Stimulated activated CD8-positive, alpha-beta memory T cell treated with anti-CD3 and anti-CD28 coated beads, Interleukin-7, amount 100 ng/mL, for 4 hours (primary cell): Measurements from ENCODE around the gene PNPLA8.
"Not testable (repeated sequence)": the region's sequence is repeated elsewhere in the genome, so short reads cannot be mapped to it uniquely, and the experiment has no call there.

ENCODE experiments used
- DNase-seq, 2 donors: peaks; one replicate each; pipeline ENCODE4 v3.0.0-alpha.2; 2020; ENCODE audit warnings: low read depth in 2 of 2

The PNPLA8 gene

DNA sequence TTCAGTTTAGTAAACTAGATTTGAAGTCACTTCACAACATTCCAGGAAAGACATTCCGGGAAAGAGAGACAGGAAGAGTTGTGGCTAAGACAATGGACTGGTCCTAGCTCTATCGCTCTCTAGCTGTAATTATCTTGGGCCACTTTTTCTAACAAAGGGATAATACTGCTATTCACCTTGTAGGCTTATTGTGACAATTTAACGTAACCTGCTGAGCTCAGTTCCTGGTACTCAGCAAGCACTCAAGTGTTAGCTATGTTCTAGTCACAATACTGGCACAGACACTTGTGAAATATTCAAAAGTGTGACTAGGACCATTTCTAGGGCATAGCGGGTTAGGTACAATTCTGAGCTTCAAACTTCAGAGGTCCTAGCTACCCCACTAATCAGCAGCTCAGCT is 57.7 kb downstream of the PNPLA8 start:
- no peak for DNase-seq

DNA sequence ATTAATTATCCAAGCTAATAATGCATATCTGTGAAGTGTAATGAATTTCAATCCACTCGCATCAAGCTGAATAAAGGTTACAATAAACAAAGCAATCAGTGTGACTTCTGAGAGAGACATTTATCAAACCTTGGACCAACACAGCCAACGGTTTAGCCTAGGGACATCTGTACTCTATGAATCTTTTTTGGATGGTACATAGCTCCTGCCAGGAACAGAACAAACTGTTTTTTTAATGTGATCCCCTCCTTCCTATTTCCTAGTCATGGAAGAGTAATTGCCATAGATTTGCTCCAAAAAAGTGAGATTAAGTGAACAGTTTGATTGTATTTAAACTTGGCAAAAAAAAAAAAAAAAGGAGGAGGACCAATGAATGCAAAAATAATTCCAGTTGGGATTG is 58.5 kb downstream of the PNPLA8 start:
- DNase-seq = no peak

DNA sequence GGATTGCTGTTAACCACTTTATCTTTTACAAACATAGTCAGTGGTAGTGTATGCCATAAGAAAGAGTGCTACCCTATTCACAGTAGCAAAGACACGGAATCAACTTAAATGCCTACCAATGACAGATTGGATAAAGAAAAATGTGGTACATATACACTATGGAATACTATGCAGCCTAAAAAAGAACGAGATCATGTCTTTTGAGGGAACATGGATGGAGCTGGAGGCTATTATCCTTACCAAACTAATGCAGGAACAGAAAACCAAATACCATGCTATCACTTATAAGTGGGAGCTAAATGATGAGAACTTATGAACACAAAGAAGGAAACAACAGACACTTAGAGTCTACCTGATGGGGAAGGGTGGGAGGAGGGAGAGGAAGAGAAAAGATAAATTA is 59.6 kb downstream of the PNPLA8 start:
- not testable (repeated sequence) for DNase-seq

DNA sequence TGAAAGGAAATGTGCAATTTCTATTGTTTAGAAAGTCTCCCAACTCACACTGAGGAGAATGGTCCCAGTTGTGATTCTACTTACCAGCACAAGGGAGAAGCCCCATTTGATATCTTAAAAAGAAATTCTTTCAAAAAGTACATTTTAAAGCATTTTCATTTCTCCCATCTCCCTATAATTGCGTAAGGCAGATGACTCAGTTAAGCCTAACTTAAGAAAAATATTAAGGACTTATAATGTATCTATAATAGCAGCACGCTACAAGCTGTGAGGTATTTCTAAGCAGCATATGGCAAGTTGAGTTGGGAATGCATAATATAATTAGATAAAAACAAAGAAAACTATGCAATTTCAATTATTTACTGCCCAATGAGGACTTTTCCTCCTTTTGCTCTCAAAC is 61.2 kb downstream of the PNPLA8 start:
- no peak for DNase-seq

DNA sequence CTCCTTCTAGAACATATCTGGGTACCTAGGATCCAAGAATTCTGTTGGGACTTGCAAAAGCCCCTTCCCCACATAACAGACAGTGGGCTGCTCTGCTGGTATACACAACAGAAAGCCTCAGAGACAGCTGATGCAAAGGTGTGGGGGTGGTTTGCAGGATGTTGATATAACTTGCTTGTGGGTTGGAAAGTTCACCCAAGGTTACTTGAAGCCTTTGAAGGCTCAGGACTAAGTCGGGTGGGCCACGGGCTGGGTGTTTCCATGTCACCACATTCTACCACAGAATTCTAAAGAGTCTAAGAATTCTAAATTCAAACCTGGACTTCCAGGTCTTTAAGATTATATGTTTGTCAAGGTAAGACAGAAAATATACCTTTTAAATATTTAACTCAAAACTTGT is 62.3 kb downstream of the PNPLA8 start:
- no peak for DNase-seq

DNA sequence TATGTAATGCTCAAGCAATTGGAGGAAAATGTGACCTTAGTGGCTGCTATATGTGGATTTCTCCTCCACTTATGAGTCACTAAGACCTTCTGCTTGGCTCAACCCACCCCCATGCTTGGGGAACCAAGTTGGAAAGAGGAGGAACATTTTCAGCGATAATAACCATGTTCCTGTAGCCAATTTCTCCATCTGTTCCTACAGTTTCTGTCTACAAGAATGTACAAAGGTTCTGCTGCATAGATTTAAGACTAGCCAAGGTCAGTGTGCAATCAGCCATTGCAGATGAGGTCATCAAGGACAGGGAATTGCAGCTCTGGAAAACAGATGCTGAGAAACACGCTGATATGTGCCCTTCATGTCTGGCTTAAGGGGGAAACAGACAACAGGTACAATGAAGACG is 64.1 kb downstream of the PNPLA8 start:
- DNase-seq = no peak

DNA sequence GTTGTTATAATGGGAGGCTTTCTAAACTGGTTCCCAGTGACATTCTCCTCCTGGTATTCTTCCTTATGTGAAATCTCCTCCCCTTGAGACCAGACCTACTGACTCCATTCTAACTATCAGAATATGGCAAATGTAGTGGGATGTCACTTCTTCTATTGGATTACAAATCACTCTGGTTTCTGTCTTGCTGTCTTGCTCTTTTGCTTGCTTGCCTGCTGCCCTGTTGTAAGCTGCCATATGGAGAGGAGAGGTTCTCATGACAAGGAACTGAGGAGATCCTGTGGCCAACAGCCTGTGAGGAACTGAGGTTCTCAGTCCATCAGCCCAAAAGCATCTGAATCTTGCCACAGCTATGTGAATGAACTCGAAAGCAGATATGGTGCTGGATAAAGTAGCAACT is 65.0 kb downstream of the PNPLA8 start:
- no peak for DNase-seq

DNA sequence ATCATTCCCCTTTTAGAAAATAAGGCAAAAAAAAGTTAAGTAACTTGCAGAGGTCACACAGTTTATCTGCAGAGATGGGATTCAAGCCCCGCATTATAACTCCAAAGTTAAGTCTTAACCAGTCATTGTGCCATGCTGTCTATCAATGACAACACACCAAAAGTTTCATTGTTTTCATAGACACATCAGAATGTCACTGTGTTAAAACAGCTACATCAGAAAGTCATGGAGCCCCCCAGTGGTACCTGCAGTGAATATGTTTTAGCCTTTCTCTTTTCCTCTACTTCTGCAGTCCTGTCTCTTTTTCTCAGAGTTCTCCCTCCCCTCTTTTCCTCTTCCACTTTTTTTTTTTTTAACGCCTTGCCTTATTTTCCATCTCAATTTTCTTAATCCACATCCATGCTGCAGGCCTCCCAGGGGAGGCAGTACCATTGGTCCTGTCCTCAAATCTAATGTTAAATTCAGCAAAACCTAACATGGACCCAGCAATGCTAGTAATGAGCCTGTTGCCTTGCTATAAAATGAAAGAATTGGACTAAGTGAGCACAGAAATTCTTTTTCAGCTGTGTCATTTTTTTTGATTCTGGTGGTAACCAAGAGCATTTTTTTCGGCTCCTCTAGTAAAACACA is 65.9 kb downstream of the PNPLA8 start:
- DNase-seq = no peak

DNA sequence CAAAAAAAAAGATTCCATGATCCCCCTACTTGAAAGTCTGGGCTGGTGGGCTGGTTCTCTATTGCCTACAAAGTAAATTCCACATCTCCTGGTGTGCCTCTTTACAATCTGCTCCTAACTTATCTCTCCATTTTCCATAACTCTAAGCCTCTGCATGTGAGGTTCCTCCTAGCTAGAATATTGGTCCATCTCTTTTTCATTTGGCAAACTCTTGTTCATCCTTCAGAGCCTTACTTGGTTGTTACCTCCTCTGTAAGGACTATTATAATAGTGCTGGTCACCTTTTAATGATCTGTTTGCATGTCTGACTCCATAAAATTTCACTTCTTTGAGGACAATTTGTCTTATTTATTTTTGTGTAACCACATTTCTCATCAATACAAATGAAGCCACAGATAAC is 68.1 kb downstream of the PNPLA8 start:
- no peak for DNase-seq

DNA sequence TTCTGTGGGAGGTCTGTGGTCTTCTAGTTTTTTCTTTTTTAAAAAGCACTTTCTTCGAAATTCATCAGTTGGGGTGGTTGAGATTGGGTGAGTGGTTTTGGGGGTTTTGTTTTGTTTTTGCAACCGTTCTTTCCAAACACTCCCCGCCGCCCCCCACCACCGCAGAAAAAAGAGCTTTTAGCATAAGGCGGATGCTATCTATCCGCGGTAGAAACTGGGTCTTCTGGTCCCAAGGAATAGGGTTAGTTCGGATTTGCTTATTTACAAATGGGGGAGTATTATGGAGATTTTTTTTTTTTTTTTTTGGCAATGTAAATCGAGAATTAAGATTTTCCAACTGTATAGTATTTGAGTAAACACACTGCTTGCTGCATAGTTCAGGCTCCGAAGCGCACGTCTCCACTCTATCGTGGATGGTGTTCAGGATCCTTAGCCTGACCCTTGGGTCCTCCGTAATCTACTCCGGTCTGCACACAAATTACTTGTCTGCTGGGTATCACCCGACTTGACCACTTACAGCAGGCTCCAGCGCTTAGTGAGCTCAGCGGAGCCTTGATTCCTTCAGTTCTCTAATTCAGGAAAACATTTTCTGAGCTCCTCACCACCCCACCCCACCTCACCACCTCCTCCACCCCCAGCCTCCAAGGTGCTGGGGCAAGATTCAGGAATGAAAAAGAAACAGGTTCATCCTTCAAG is 68.9 kb downstream of the PNPLA8 start:
- DNase-seq = no peak

DNA sequence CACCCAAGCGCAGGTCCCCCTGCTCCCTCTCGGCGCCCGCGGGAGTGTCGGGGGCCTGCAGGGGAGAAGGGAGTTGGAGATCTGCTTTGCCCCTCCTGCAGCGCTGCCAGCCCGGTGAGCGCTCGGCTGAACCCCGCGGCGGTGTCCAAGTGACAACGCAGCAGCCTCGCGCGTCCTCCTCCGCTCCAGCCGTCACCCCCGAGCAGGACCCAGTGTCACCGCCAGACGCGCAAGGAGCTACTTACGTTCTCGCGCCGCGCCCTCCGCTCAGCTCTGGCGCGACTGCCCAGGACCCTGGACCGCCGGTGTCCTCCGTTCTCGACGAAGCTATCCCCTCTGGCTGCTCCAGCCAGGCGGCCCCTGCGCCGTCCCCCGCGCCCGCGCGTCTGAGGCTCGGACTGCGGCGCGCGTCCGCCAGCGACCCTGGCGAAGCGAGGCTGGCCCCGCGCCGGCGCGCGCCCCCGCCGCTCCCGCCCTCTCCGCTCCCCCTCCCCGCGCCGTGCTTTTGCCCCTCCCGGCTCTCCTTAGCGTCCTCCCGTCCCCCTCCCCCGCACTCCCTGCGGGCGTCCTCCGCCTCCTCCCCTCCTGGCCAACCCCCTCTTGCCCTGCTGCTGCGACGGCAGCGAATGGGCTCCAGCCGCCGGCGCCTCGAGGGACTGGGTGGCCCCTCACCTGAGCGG is 69.8 kb downstream of the PNPLA8 start, which contains the start of gene NRCAM:
NRCAM (minus strand) TSS at position 439 of the 680 bp plus-strand sequence. CDS start 216,372 bp downstream, outside the sequence.
- DNase-seq = peak in 1 of 2 donors; percentile 33

DNA sequence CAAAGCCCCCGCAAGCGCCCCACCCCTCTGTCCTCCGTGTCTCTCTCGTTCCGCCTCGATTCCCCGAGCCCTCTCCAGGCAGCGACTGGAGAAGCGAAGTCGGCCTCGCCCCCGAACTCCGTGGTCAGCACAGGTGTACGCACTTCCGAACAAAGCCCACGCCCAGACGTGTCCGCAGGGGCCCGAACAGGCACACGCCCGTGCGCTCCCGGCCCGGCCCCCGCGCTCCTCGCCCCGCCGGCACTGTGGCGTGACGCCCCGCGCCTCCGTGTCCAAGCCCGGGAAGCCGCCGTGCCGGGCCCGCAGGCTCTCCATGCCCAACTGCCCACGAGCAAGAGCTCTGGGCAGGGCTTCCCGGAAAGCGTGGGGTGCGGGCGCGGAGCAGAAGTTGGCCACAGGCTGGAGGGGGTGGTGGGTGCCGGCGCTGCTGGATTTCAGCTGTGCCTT is 70.4 kb downstream of the PNPLA8 start:
- no peak for DNase-seq

DNA sequence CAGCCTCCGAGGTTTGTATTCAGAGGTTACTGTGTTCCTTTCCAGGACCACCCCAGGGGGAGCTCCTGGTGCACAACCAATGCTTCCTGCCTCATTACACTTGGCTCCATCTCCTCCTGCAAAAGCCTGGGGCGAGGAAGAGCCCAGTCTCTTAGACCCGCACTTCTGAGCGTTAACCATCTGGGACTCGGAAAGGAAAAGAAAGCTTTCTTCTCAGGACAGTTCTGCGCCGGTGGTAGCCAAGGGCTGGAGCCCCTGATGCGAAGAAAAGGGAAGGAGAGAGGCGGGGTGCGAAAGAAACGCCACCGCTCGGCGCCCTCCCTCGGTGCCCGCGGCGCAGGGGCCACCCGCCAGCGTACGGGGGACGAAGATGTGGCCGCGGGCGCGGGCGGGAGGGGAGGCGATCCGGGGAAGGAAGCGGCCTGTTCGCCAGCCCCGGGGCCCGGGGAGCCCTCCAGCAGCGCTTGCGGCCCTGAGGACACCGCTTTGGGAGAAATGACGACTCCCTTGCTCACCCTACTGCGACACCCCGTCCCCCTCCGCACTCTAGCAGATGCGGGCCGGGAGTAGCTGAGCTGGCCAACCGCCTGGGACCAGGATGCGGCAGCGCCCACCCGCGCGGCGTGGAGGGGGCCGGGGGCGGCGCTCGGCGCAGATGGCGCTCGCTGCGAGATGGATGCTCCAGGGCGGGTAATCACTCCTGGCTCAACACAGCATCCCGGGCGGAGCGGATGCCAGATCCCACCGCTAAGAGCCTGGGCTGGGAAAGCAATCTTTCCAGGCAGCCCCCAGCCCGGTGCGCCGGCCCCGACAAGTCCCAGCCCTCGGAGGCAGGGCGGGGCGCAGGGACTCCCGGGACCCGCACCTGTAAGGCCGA is 71.0 kb downstream of the PNPLA8 start:
- DNase-seq = no peak

DNA sequence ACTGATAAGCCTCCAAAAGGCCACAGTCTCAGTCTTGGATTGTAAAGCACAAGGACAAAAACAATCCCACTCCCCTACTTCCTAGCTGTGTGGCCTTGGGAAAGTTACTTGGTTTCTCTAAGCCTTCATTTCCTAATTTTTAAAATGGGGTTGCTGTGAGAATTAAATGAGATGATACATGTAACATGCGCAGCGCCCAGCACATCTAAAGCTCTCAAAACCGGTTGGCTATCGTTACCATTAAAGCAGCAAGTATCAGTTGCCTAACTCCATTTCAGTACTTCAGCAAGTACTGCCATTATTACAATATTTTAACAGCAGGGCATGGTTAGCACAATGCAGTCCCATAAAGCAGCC is 71.6 kb downstream of the PNPLA8 start:
- DNase-seq = no peak

DNA sequence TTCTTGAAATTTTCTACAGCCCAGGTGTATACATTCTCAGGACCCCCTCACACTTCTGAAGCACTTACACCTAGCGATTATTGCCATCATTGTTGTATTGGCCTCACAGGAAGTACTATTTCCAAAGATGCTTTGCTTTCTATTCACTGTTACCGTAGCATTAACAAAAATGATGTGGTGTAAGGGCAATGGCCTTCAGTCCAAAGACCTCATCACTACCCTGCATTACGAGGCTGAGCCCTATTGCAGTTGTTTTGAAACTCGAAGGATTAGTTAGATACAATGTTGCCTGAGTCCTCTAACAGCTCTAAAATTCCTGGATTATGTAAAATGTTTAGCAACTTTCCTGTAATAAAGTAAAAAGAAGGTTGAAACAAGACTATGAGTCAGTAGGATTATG is 72.6 kb downstream of the PNPLA8 start:
- no peak for DNase-seq

DNA sequence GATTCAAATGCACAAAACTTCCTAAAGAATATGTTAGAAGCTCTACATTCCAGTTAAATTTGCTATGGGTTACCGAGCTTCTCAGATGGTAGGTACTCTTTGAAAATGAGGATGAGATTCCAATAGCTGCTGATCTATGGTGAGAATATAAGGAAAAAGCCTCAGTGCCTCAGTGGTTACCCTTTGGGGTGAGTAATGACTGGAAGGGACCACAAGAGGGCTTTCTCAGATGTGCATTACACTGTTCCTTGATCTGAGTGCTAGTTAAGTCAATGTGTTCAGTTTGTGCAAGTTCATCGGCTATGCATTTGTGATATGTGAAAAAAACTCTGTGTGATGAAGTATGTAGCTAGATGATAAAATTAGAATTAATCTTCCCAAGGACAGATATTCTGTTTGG is 73.2 kb downstream of the PNPLA8 start:
- no peak for DNase-seq

DNA sequence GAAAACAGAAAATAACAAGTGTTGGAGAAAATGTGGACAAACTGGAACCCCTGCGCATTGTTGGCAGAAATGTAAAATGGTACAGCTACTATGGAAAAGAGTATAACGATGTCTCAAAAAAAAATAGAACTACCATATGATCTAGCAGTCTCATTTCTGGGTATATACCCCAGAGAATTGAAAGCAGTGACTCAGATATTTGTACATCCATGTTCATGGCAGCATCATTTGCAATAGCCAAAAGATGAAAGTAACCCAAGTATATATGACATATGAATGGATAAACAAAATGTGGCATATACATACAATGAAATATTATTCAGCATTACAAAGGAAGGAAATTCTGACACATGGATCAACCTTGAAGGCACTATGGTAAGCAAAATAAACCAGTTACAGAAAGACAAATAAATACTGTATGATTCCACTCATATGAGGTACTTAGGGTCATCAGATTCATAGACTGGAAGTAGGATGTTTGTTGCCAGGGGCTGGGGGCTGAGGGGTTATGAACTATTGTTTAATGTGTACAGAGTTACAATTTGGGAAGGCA is 74.6 kb downstream of the PNPLA8 start:
- no peak for DNase-seq

DNA sequence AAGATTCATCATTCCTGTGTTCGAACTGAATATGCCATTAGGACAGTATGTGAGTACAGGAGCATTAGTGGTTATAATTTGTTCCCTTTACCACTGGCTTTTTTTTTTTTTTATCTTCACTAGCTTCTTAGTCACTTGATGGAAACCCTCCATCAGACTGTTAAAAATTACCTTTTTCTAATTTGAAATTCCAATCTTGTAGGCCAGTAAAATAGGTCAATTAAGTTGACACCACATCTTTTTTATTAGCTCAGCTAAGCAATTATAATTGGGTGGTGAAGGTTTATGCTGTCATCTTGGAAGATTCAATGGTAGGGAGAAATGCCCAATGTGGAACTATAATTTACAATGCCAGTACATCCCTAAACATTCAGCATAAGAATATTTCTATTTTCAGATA is 75.8 kb downstream of the PNPLA8 start:
- no peak for DNase-seq

DNA sequence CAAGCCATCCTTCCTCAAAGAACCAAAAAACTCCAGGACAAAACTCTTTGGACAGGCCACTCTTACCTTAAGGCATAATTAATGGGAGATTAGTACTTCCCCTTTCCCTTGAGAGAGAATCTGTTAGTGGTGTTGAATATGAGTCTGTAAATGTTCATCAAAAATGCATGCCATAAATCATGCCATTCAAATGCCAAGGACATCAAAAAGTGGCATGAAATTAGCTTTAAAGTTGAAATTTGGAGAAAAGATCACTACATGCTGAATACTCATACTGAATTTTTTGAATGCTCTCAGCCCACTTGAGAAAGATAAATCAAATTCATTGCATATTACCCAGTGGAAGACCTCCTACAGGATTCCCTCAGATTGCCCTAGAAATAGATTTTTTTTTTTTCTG is 76.4 kb downstream of the PNPLA8 start:
- DNase-seq = no peak

DNA sequence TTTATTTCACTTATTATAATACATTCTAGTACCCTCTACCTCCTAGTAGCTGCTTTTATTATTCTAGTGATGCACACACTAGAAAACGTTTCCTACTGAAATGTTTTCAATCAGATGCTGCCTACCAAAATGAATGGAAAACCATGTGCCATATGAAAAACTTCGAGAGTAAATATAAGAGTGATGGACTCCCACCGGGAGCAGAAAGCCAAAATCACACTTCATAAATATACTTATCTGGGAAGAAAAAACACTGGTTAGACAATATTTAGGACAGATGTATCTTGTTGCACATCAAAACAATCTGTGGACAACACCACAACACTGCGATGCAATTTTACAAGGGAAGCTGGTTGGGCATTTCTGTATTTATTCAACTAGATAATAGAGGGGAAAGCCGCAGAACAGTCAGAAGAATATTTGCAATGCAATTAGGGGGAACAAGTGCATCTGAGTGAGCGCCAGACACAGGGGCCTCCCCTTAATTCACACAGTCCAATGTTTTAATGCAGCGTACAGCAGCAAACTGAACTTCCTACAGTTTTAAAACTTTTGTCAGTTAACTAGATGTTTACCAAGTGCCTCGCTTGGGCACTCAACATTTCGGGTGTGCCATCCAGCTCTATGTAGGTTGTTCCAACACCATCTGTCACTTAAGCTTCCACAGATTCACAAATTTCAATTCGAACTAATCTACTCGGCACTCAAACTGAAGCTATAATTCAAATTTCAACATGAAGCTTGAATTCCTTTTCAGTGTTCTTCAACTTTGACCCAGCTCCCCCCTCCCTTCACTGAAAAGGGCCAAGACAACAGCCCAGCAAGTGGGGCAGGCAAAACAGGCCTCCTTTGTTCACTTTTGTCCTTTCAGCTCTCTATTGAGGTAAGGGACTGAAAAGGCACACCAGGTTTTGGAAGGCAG is 77.1 kb downstream of the PNPLA8 start:
- DNase-seq = no peak
